ENCODE results near the gene GABRD.

GABRD gene

DNA sequence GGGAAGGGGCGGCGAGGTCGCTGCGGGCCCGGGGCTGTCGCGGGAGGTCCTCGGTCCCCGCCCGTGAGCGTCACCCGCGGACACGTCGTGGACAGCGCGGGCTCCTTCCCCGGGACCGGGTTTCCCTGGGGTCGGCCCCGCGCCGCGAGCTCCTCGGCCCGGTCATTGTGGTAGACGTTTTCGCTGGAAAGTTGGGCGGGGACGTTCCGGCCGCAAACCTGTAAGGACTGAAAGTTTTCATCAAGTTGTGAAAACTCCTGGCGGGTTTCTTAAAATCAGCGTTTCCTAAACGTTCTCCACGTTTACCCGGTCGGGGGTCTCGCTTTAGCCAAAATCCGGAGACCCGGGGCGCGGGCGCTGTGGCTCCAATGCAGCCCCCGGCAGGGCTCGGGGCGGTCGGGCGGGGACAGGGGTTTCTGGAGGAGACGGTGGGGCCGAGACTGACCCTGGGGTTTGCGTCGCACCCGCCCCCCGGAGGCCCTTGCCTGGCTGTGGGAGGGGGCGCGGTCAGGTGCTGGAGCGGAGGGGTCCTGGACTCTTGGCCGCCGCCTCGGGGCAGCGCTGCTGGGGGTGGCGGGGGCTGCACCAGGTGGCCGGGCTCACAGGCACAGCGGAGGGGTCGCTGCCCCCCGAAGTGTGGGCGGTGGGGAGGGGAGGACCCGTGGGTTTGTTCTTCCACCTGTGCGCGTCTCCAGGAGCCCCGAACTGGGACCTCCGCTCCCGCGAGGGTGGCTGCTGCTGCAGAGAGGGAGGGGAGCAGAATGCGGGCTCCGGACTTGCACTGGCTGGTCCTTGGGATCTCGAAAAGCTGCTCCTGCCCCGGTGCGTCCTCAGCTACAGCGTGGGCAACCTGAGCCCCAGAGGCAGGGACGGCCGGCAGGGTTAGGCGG is 31.9 kb downstream of the GABRD start:
- Histone ChIP-seq H3K4me3 (ENCODE audit: low read length) (peak overlapping the region; percentile 82), H3K36me3 (ENCODE audit: insufficient read depth, low read length) (peaks cover 8% of the 10 kb centered on the region), H3K27ac (ENCODE audit: low read depth, low read length) (no peak overlapping the region), H3K27me3 (ENCODE audit: insufficient read depth, low read length) (peaks cover 31% of the 10 kb centered on the region), H3K9me3 (ENCODE audit: insufficient read depth, low read depth, low read length) (no peaks in the 10 kb centered on the region), H3K9ac (ENCODE audit: low read depth, low read length) (peak overlapping the region; percentile 69; the same call in 1 of the 2 replicates), H3K4me1 (ENCODE audit: insufficient read depth, low read length) (peaks cover 13% of the 10 kb centered on the region)
- WGBS = 6% methylated on average over 84 of the region's 84 CpGs

DNA sequence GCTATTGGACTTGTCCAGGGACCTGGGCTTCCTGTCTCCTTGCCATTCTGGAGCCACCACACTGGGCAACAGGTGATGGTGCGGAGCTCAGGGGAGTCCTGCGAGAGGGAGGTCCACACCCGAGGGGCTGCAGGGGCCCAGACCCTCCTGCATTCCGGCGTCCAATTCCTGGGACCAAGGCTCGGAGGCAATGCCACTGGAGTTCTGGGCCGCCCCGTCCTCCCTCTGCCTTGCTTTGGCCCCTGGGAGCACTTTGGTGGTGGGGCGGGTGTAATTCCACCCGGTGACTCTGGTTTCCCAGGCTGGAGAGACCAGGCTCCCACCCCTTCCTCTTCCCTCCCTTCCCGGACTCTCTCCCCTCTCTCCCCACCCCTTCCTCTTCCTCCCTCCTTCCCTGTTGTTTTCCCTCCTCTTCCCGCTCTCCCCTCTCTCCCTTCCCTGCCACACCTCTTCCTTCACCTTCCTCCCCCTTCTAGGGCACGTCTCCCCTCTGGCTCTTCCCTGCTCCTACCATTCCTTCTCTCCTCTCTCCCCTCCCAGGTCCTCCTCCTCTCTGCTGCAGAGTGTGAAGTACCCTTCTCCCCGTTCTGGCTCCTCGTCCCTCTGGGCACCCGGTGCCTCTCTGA is 33.0 kb downstream of the GABRD start:
- Histone ChIP-seq H3K36me3 (ENCODE audit: insufficient read depth, low read length) (peaks cover 16% of the 10 kb centered on the region), H3K9ac (ENCODE audit: low read depth, low read length) (no peak overlapping the region), H3K27me3 (ENCODE audit: insufficient read depth, low read length) (peaks cover 29% of the 10 kb centered on the region), H3K27ac (ENCODE audit: low read depth, low read length) (no peak overlapping the region), H3K4me1 (ENCODE audit: insufficient read depth, low read length) (peaks cover 8% of the 10 kb centered on the region), H3K9me3 (ENCODE audit: insufficient read depth, low read depth, low read length) (no peaks in the 10 kb centered on the region), H3K4me3 (ENCODE audit: low read length) (no peak overlapping the region)
- 79% methylated on average over 16 of the region's 16 CpGs for WGBS

- H3K9me3 ChIP-seq (ENCODE audit: insufficient read depth, low read depth, low read length) = no peaks in the 10 kb centered on the region
- WGBS = 92% methylated on average over 10 of the region's 10 CpGs
Observed at GRCh38 chr1:2052756-2053155, 33.6 kb downstream of the GABRD start.

DNA sequence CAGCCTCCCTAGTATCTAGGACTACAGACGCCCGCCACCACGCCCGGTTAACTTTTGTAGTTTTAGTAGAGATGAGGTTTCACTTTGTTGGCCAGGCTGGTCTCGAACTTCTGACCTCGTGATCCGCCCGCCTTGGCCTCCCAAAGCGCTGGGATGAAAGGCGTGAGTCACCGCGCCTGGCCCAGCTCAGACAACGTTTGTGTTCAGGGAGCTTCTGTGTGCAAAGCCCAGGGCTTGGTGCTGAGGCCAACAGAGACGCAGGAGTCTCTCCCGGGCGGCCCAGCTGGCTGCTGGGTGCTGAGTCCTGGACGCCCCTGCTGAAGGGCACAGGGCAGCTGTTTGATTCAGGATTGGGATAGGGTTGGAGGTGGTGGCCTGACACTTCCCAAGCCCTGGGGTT is 34.1 kb downstream of the GABRD start:
- Histone ChIP-seq H3K27me3 (ENCODE audit: insufficient read depth, low read length) (peaks cover 19% of the 10 kb centered on the region), H3K27ac (ENCODE audit: low read depth, low read length) (no peak overlapping the region), H3K9ac (ENCODE audit: low read depth, low read length) (no peak overlapping the region), H3K36me3 (ENCODE audit: insufficient read depth, low read length) (peaks cover 19% of the 10 kb centered on the region), H3K4me3 (ENCODE audit: low read length) (no peak overlapping the region), H3K4me1 (ENCODE audit: insufficient read depth, low read length) (no peaks in the 10 kb centered on the region), H3K9me3 (ENCODE audit: insufficient read depth, low read depth, low read length) (no peaks in the 10 kb centered on the region)
- 93% methylated on average over 17 of the region's 17 CpGs for WGBS

More at GRCh38 chr1:2052756-2053155, 33.6 kb downstream of the GABRD start:
- Histone ChIP-seq H3K4me3 (ENCODE audit: low read length) (no peak overlapping the region), H3K36me3 (ENCODE audit: insufficient read depth, low read length) (peaks cover 19% of the 10 kb centered on the region), H3K9ac (ENCODE audit: low read depth, low read length) (no peak overlapping the region), H3K27me3 (ENCODE audit: insufficient read depth, low read length) (peaks cover 24% of the 10 kb centered on the region), H3K4me1 (ENCODE audit: insufficient read depth, low read length) (peaks cover 2% of the 10 kb centered on the region; the same call in 1 of the 2 replicates), H3K27ac (ENCODE audit: low read depth, low read length) (no peak overlapping the region)

DNA sequence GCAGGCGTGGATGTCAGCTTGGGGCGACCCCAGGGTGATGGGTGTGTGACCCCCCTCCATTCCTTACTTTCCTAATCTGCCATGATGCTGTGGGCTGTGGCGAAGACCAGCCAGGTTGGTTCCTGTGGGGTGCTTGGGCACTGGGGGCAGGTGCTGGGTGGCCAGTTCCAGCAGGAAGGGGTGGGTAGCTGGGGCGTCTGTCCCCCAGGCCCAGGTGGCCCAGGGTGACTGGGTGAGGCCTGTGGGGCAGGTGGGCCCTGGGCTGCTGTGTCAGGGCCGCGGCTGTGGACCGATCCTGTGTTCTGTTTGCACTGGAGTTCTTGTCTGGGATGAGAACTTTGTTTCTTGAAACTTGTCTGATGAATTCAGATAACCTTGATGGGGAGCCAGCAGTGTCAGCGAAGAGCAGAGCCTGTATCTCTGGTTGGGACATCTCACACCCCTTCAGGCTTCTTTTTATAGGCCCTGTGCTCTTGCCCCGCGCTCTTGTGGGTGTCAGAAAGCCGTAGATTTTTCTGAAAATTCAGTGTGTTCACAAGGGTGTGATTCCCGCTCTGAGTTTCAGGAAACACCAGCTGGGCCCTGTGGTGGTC is 34.7 kb downstream of the GABRD start:
- Histone ChIP-seq H3K9ac (ENCODE audit: low read depth, low read length) (no peak overlapping the region), H3K9me3 (ENCODE audit: insufficient read depth, low read depth, low read length) (no peaks in the 10 kb centered on the region), H3K27me3 (ENCODE audit: insufficient read depth, low read length) (peaks cover 14% of the 10 kb centered on the region), H3K36me3 (ENCODE audit: insufficient read depth, low read length) (peaks cover 24% of the 10 kb centered on the region), H3K4me1 (ENCODE audit: insufficient read depth, low read length) (no peaks in the 10 kb centered on the region), H3K4me3 (ENCODE audit: low read length) (no peak overlapping the region), H3K27ac (ENCODE audit: low read depth, low read length) (no peak overlapping the region)
- 96% methylated on average over 12 of the region's 12 CpGs for WGBS

GRCh38 chr1:2054560-2054959 is 35.4 kb downstream of the GABRD start:
- Histone ChIP-seq H3K9me3 (ENCODE audit: insufficient read depth, low read depth, low read length) (no peaks in the 10 kb centered on the region), H3K36me3 (ENCODE audit: insufficient read depth, low read length) (peaks cover 24% of the 10 kb centered on the region), H3K9ac (ENCODE audit: low read depth, low read length) (no peak overlapping the region), H3K4me1 (ENCODE audit: insufficient read depth, low read length) (no peaks in the 10 kb centered on the region), H3K27me3 (ENCODE audit: insufficient read depth, low read length) (peaks cover 14% of the 10 kb centered on the region), H3K4me3 (ENCODE audit: low read length) (no peak overlapping the region), H3K27ac (ENCODE audit: low read depth, low read length) (no peak overlapping the region)
- WGBS = 92% methylated on average over 22 of the region's 22 CpGs

DNA sequence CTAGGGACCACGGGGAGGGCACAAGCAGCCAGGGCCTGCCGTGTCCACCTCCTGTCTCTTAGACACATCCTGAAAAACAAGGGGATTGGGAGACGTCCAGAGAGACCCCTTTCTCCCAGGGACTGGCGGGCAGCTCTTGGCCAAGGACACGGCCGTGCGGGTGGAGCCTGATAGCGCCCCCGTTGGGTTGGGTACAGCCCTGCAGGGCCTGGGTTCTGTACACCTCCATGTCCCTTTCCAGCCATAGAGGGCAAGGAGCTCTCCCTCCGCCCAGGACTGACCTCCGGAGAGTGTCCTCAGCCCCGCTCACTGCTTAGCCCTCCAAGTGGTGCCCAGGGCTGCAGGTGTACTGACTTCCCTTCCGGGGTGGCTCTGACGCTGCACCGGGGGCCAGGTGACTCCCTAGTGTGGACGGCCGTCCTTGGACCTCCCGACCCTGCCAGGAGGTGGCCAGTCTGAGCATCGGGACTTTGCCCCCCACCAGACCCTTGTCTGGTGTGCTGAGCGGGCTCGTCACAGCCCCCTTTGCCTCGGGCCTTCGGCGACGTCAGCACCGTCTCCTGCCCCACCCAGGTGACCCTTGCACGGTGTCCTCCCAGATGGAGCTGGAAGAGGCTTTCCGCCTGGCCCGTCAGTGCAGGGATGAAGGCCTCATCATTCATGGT is 36.9 kb downstream of the GABRD start:
- no peaks in the 10 kb centered on the region for H3K9me3 ChIP-seq (ENCODE audit: insufficient read depth, low read depth, low read length)
- no peak overlapping the region for H3K4me3 ChIP-seq (ENCODE audit: low read length)
- no peak overlapping the region for H3K9ac ChIP-seq (ENCODE audit: low read depth, low read length)
- H3K27ac ChIP-seq (ENCODE audit: low read depth, low read length) = no peak overlapping the region
- peaks cover 9% of the 10 kb centered on the region for H3K27me3 ChIP-seq (ENCODE audit: insufficient read depth, low read length)
- H3K4me1 ChIP-seq (ENCODE audit: insufficient read depth, low read length) = no peaks in the 10 kb centered on the region
- 96% methylated on average over 29 of the region's 29 CpGs for WGBS
- H3K36me3 ChIP-seq (ENCODE audit: insufficient read depth, low read length) = peaks cover 24% of the 10 kb centered on the region

GRCh38 chr1:2056955-2057590 is 37.9 kb downstream of the GABRD start:
- Histone ChIP-seq H3K27ac (ENCODE audit: low read depth, low read length) (no peak overlapping the region), H3K9ac (ENCODE audit: low read depth, low read length) (no peak overlapping the region), H3K9me3 (ENCODE audit: insufficient read depth, low read depth, low read length) (no peaks in the 10 kb centered on the region), H3K36me3 (ENCODE audit: insufficient read depth, low read length) (peaks cover 30% of the 10 kb centered on the region), H3K4me3 (ENCODE audit: low read length) (no peak overlapping the region), H3K27me3 (ENCODE audit: insufficient read depth, low read length) (no peaks in the 10 kb centered on the region), H3K4me1 (ENCODE audit: insufficient read depth, low read length) (no peaks in the 10 kb centered on the region)
- WGBS = 95% methylated on average over 25 of the region's 25 CpGs

DNA sequence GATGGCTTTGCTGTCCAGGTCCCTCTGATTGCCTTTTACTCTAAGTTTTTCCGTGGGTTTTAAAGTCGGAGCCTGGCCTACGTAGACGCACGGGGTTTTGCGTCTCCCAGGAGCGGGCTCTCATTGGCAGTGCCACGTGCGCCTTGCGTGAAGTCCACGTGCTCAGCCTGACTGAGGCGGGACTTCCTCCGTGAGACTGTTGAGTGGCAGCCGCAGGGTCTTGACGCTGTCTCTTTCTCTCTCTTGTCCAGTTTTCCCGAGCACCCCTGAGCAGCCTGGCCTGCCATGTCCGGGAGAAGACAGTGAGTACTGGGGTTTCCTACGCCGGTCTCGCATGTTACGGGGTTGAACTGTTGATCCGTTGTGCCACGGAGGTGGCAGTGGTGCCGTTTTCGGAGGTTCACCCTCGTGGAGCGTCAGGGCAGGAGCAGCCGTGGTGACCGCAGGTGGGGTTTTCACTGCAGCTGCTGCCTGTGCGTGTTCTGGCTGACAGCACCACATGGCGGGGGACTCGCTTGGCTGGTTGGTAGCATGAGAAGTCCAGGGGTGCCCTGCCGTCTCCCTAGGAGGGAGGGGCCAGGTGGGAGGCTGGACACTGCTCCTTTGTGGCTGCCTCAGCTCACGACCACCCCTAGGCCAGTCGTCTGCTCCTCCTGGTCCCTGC is 40.3 kb downstream of the GABRD start:
- WGBS = 95% methylated on average over 35 of the region's 35 CpGs
- H3K9me3 ChIP-seq (ENCODE audit: insufficient read depth, low read depth, low read length) = peaks cover 1% of the 10 kb centered on the region; the same call in 1 of the 2 replicates
- no peak overlapping the region for H3K27ac ChIP-seq (ENCODE audit: low read depth, low read length)
- H3K4me3 ChIP-seq (ENCODE audit: low read length) = no peak overlapping the region
- peaks cover 39% of the 10 kb centered on the region for H3K36me3 ChIP-seq (ENCODE audit: insufficient read depth, low read length)
- no peaks in the 10 kb centered on the region for H3K27me3 ChIP-seq (ENCODE audit: insufficient read depth, low read length)
- H3K9ac ChIP-seq (ENCODE audit: low read depth, low read length) = no peak overlapping the region
- no peaks in the 10 kb centered on the region for H3K4me1 ChIP-seq (ENCODE audit: insufficient read depth, low read length)

- H3K4me1 ChIP-seq (ENCODE audit: insufficient read depth, low read length) = no peaks in the 10 kb centered on the region
- no peak overlapping the region for H3K9ac ChIP-seq (ENCODE audit: low read depth, low read length)
- H3K27ac ChIP-seq (ENCODE audit: low read depth, low read length) = no peak overlapping the region
Observed at GRCh38 chr1:2060072-2060471, 40.9 kb downstream of the GABRD start.

More at GRCh38 chr1:2060072-2060471, 40.9 kb downstream of the GABRD start:
- 95% methylated on average over 15 of the region's 15 CpGs for WGBS
- Histone ChIP-seq H3K4me3 (ENCODE audit: low read length) (no peak overlapping the region), H3K36me3 (ENCODE audit: insufficient read depth, low read length) (peaks cover 41% of the 10 kb centered on the region), H3K9me3 (ENCODE audit: insufficient read depth, low read depth, low read length) (peaks cover 7% of the 10 kb centered on the region; the same call in 1 of the 2 replicates), H3K27me3 (ENCODE audit: insufficient read depth, low read length) (no peaks in the 10 kb centered on the region)
